Measurements from ENCODE around the gene MTHFD1L. TPM values are rescaled to one million over a fixed set of nuclear protein-coding genes. Genes with fewer than 3 reads are reported as not detected.
"Not testable (repeated sequence)": the region's sequence is repeated elsewhere in the genome, so short reads cannot be mapped to it uniquely, and the experiment has no call there.

The MTHFD1L gene
- total and polyA plus RNA-seq, 9 donors = 17.3 to 26.9 (median 24.9) TPM

GRCh38 chr6:151078655-151079054 is 213.2 kb downstream of the MTHFD1L start:
- Histone ChIP-seq H3K36me3 (ENCODE audit: control insufficient read depth, insufficient read depth, low read length) (no peaks in the 10 kb centered on the region), H3K27me3 (ENCODE audit: control insufficient read depth, insufficient read depth, low read length) (no peaks in the 10 kb centered on the region), H3K4me1 (ENCODE audit: control insufficient read depth, insufficient read depth, low read length) (peaks cover 6% of the 10 kb centered on the region), H3K27ac (ENCODE audit: low read length) (no peak overlapping the region), H3K9me3 (replicated peaks; ENCODE audit: control insufficient read depth, low read depth, low read length) (peaks cover 8% of the 10 kb centered on the region), H3K4me3 (ENCODE audit: low read length) (no peak overlapping the region)
- WGBS (ENCODE audit: insufficient coverage) = 94% methylated on average over 5 of the region's 6 CpGs
- no peak for DNase-seq

GRCh38 chr6:151081656-151082055 is 216.2 kb downstream of the MTHFD1L start:
- Histone ChIP-seq H3K36me3 (ENCODE audit: control insufficient read depth, insufficient read depth, low read length) (no peaks in the 10 kb centered on the region), H3K27me3 (ENCODE audit: control insufficient read depth, insufficient read depth, low read length) (no peaks in the 10 kb centered on the region), H3K4me1 (ENCODE audit: control insufficient read depth, insufficient read depth, low read length) (no peaks in the 10 kb centered on the region), H3K9me3 (replicated peaks; ENCODE audit: control insufficient read depth, low read depth, low read length) (peaks cover 8% of the 10 kb centered on the region), H3K27ac (ENCODE audit: low read length) (no peak overlapping the region), H3K4me3 (ENCODE audit: low read length) (no peak overlapping the region)
- DNase-seq = no peak
- 0% methylated on average over 1 of the region's 4 CpGs for WGBS (ENCODE audit: insufficient coverage)

- WGBS (ENCODE audit: insufficient coverage) = 100% methylated on average over 1 of the region's 6 CpGs
These were observed 216.6 kb downstream of the MTHFD1L start for GRCh38 chr6:151082079-151082478.

GRCh38 chr6:151084275-151084674 is 218.8 kb downstream of the MTHFD1L start:
- DNase-seq = no peak
- no peak overlapping the region for H3K27ac ChIP-seq (ENCODE audit: low read length)
- H3K36me3 ChIP-seq (ENCODE audit: control insufficient read depth, insufficient read depth, low read length) = peaks cover 3% of the 10 kb centered on the region
- WGBS (ENCODE audit: insufficient coverage) = 96% methylated on average over 3 of the region's 10 CpGs
- H3K27me3 ChIP-seq (ENCODE audit: control insufficient read depth, insufficient read depth, low read length) = no peaks in the 10 kb centered on the region
- H3K9me3 ChIP-seq (replicated peaks; ENCODE audit: control insufficient read depth, low read depth, low read length) = no peaks in the 10 kb centered on the region
- no peak overlapping the region for H3K4me3 ChIP-seq (ENCODE audit: low read length)
- peaks cover 2% of the 10 kb centered on the region for H3K4me1 ChIP-seq (ENCODE audit: control insufficient read depth, insufficient read depth, low read length)

More at GRCh38 chr6:151082079-151082478, 216.6 kb downstream of the MTHFD1L start:
- no peaks in the 10 kb centered on the region for H3K36me3 ChIP-seq (ENCODE audit: control insufficient read depth, insufficient read depth, low read length)
- H3K9me3 ChIP-seq (replicated peaks; ENCODE audit: control insufficient read depth, low read depth, low read length) = peaks cover 8% of the 10 kb centered on the region
- no peaks in the 10 kb centered on the region for H3K27me3 ChIP-seq (ENCODE audit: control insufficient read depth, insufficient read depth, low read length)
- H3K4me1 ChIP-seq (ENCODE audit: control insufficient read depth, insufficient read depth, low read length) = no peaks in the 10 kb centered on the region
- H3K27ac ChIP-seq (ENCODE audit: low read length) = no peak overlapping the region
- H3K4me3 ChIP-seq (ENCODE audit: low read length) = no peak overlapping the region
- DNase-seq = no peak

GRCh38 chr6:151087055-151087454 is 221.6 kb downstream of the MTHFD1L start:
- not testable (repeated sequence) for H3K9me3 ChIP-seq (replicated peaks; ENCODE audit: control insufficient read depth, low read depth, low read length); DNase-seq; H3K36me3 ChIP-seq (ENCODE audit: control insufficient read depth, insufficient read depth, low read length); H3K27me3 ChIP-seq (ENCODE audit: control insufficient read depth, insufficient read depth, low read length); H3K4me3 ChIP-seq (ENCODE audit: low read length); H3K4me1 ChIP-seq (ENCODE audit: control insufficient read depth, insufficient read depth, low read length); H3K27ac ChIP-seq (ENCODE audit: low read length)
- WGBS (ENCODE audit: insufficient coverage) = no CpG with 5 or more reads among the region's 8 CpGs

- Histone ChIP-seq H3K9me3 (replicated peaks; ENCODE audit: control insufficient read depth, low read depth, low read length) (no peaks in the 10 kb centered on the region), H3K27me3 (ENCODE audit: control insufficient read depth, insufficient read depth, low read length) (no peaks in the 10 kb centered on the region), H3K4me1 (ENCODE audit: control insufficient read depth, insufficient read depth, low read length) (peaks cover 5% of the 10 kb centered on the region), H3K27ac (ENCODE audit: low read length) (no peak overlapping the region), H3K36me3 (ENCODE audit: control insufficient read depth, insufficient read depth, low read length) (peaks cover 3% of the 10 kb centered on the region), H3K4me3 (ENCODE audit: low read length) (no peak overlapping the region)
- 52% methylated on average over 5 of the region's 16 CpGs for WGBS (ENCODE audit: insufficient coverage)
- DNase-seq = peak; percentile 60
These were observed 222.5 kb downstream of the MTHFD1L start for GRCh38 chr6:151087861-151088598.

- Histone ChIP-seq H3K36me3 (ENCODE audit: control insufficient read depth, insufficient read depth, low read length) (peaks cover 4% of the 10 kb centered on the region), H3K4me3 (ENCODE audit: low read length) (no peak overlapping the region), H3K4me1 (ENCODE audit: control insufficient read depth, insufficient read depth, low read length) (peaks cover 5% of the 10 kb centered on the region), H3K27ac (ENCODE audit: low read length) (no peak overlapping the region), H3K27me3 (ENCODE audit: control insufficient read depth, insufficient read depth, low read length) (no peaks in the 10 kb centered on the region), H3K9me3 (replicated peaks; ENCODE audit: control insufficient read depth, low read depth, low read length) (no peaks in the 10 kb centered on the region)
- DNase-seq = no peak
- WGBS (ENCODE audit: insufficient coverage) = 100% methylated on average over 8 of the region's 11 CpGs
These were observed 223.1 kb downstream of the MTHFD1L start for GRCh38 chr6:151088599-151088935.

GRCh38 chr6:151088963-151089362 is 223.5 kb downstream of the MTHFD1L start:
- Histone ChIP-seq H3K27me3 (ENCODE audit: control insufficient read depth, insufficient read depth, low read length) (no peaks in the 10 kb centered on the region), H3K27ac (ENCODE audit: low read length) (no peak overlapping the region), H3K4me1 (ENCODE audit: control insufficient read depth, insufficient read depth, low read length) (peaks cover 5% of the 10 kb centered on the region), H3K36me3 (ENCODE audit: control insufficient read depth, insufficient read depth, low read length) (peaks cover 7% of the 10 kb centered on the region), H3K9me3 (replicated peaks; ENCODE audit: control insufficient read depth, low read depth, low read length) (no peaks in the 10 kb centered on the region), H3K4me3 (ENCODE audit: low read length) (no peak overlapping the region)
- DNase-seq = no peak
- WGBS (ENCODE audit: insufficient coverage) = 82% methylated on average over 2 of the region's 3 CpGs

- no peaks in the 10 kb centered on the region for H3K9me3 ChIP-seq (replicated peaks; ENCODE audit: control insufficient read depth, low read depth, low read length)
- WGBS (ENCODE audit: insufficient coverage) = 75% methylated on average over 2 of the region's 4 CpGs
- H3K27me3 ChIP-seq (ENCODE audit: control insufficient read depth, insufficient read depth, low read length) = no peaks in the 10 kb centered on the region
- H3K4me3 ChIP-seq (ENCODE audit: low read length) = no peak overlapping the region
- peaks cover 5% of the 10 kb centered on the region for H3K4me1 ChIP-seq (ENCODE audit: control insufficient read depth, insufficient read depth, low read length)
- H3K27ac ChIP-seq (ENCODE audit: low read length) = no peak overlapping the region
- H3K36me3 ChIP-seq (ENCODE audit: control insufficient read depth, insufficient read depth, low read length) = peaks cover 9% of the 10 kb centered on the region
- DNase-seq = no peak
These were observed 224.5 kb downstream of the MTHFD1L start for GRCh38 chr6:151089978-151090377.

GRCh38 chr6:151091571-151091970 is 226.1 kb downstream of the MTHFD1L start:
- Histone ChIP-seq H3K9me3 (replicated peaks; ENCODE audit: control insufficient read depth, low read depth, low read length) (no peaks in the 10 kb centered on the region), H3K27ac (ENCODE audit: low read length) (no peak overlapping the region), H3K36me3 (ENCODE audit: control insufficient read depth, insufficient read depth, low read length) (peaks cover 9% of the 10 kb centered on the region), H3K4me1 (ENCODE audit: control insufficient read depth, insufficient read depth, low read length) (peaks cover 5% of the 10 kb centered on the region), H3K4me3 (ENCODE audit: low read length) (no peak overlapping the region), H3K27me3 (ENCODE audit: control insufficient read depth, insufficient read depth, low read length) (no peaks in the 10 kb centered on the region)
- DNase-seq = no peak
- WGBS (ENCODE audit: insufficient coverage) = 80% methylated on average over 2 of the region's 4 CpGs

GRCh38 chr6:151092591-151092990 is 227.1 kb downstream of the MTHFD1L start:
- peak; percentile 49 for DNase-seq
- Histone ChIP-seq H3K9me3 (replicated peaks; ENCODE audit: control insufficient read depth, low read depth, low read length) (no peaks in the 10 kb centered on the region), H3K36me3 (ENCODE audit: control insufficient read depth, insufficient read depth, low read length) (peaks cover 9% of the 10 kb centered on the region), H3K27ac (ENCODE audit: low read length) (no peak overlapping the region), H3K4me1 (ENCODE audit: control insufficient read depth, insufficient read depth, low read length) (peaks cover 5% of the 10 kb centered on the region), H3K4me3 (ENCODE audit: low read length) (no peak overlapping the region), H3K27me3 (ENCODE audit: control insufficient read depth, insufficient read depth, low read length) (no peaks in the 10 kb centered on the region)
- WGBS (ENCODE audit: insufficient coverage) = no CpG with 5 or more reads among the region's 5 CpGs
